Activated CD4-positive, alpha-beta T cell treated with anti-CD3 and anti-CD28 coated beads, Interleukin-2, amount 10 ng/mL, durations not matched to agents 7 days and 5 days (primary cell): ENCODE data around the gene PSMG4. TPM values are rescaled to one million over a fixed set of nuclear protein-coding genes. Genes with fewer than 3 reads are reported as not detected.

Source experiments
- CTCF ChIA-PET: fragments of 350-600 bp; sonication (Branson Sonifier 250); formaldehyde crosslinking; loops from one replicate; lab custom pipeline; 2021; ENCODE audit warnings: antibody characterized with exemption; lab: Charles Lee
- POLR2A ChIA-PET: fragments of 350-600 bp; sonication (Branson Sonifier 250); formaldehyde crosslinking; loops from one replicate; lab custom pipeline; 2021; ENCODE audit warnings: antibody characterized with exemption; lab: Charles Lee
- DNase-seq: peaks from one replicate; pipeline ENCODE4 v3.0.0-alpha.2; 2020
- H3K27ac Mint-ChIP-seq: one replicate; pipeline ENCODE4 v1.8.0; 2021; ENCODE audit warnings: mild to moderate bottlenecking, moderate library complexity, mixed read lengths
- H3K27me3 Mint-ChIP-seq: one replicate; pipeline ENCODE4 v1.8.0; 2021; ENCODE audit warnings: mixed read lengths
- H3K36me3 Mint-ChIP-seq: one replicate; pipeline ENCODE4 v1.8.0; 2021; ENCODE audit warnings: low read depth, mixed read lengths
- H3K4me1 Mint-ChIP-seq: one replicate; pipeline ENCODE4 v1.8.0; 2021; ENCODE audit warnings: mixed read lengths
- H3K4me3 Mint-ChIP-seq: one replicate; pipeline ENCODE4 v1.8.0; 2021; ENCODE audit warnings: mild to moderate bottlenecking, moderate library complexity, mixed read lengths
- H3K9me3 Mint-ChIP-seq: one replicate; pipeline ENCODE4 v1.8.0; 2021; ENCODE audit warnings: mixed read lengths
- total RNA-seq, 2 experiments: library from RNA; stranded (reverse); gene quantifications; one replicate each; pipeline ENCODE4 v1.2.3, GENCODE V29; 2021

Gene PSMG4
- total RNA-seq, 2 experiments from 2014 or later, result 21.5 to 24.7 TPM

GRCh38 chr6:3247255-3248146 is 11.2 kb upstream of the PSMG4 start:
- CTCF ChIA-PET, result interaction anchor here (1.0 to 1.8 kb wide), 3 partner anchors 10 to 121 kb away, joined by 3 to 5 read pairs (median 4); no protein-coding TSS in a partner anchor
- POLR2A ChIA-PET, result no interaction called here
- Mint-ChIP-seq H3K36me3 (no peaks in the 10 kb centered on the region), H3K27me3 (peaks cover 44% of the 10 kb centered on the region), H3K4me1 (peaks cover 10% of the 10 kb centered on the region), H3K27ac (no peak overlapping the region), H3K9me3 (no peaks in the 10 kb centered on the region), H3K4me3 (no peak overlapping the region)
- no peak for DNase-seq

- H3K9me3 Mint-ChIP-seq, result peaks cover 3% of the 10 kb centered on the region
- DNase-seq, result no peak
- H3K27ac Mint-ChIP-seq, result no peak overlapping the region
- no peak overlapping the region for H3K4me3 Mint-ChIP-seq
- peaks cover 41% of the 10 kb centered on the region for H3K27me3 Mint-ChIP-seq
- H3K4me1 Mint-ChIP-seq, result peaks cover 10% of the 10 kb centered on the region
- CTCF ChIA-PET, result interaction anchor here (0.7 to 3.0 kb wide), 3 partner anchors 26 to 122 kb away, joined by 3 to 17 read pairs (median 4); partner anchors contain the start of gene TUBB2A
- POLR2A ChIA-PET, result no interaction called here
- H3K36me3 Mint-ChIP-seq, result peaks cover 1% of the 10 kb centered on the region
Measured at GRCh38 chr6:3249821-3250220, 8.9 kb upstream of the PSMG4 start.

DNA sequence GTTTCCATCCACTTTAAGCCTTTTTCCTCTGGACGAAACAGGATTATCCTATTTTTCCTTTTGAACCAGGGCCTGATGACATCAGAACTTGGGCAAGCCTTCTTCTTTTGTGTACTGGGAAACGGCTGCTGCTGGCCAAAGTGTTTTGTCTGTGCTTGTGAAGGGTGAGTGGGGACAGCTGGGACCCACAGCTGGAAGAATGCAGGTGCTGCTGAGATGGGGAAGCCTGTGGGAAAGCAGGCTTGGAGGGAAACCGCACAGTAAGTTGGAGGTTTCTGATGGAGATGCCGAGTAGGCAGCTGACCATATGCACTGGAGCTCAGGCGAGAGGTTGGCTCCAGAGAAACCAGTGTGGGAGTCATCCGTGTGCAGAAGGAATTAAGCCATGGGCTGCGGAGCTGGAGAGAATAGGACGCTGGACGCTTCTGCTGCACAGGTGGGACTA is 8.5 kb upstream of the PSMG4 start:
- POLR2A ChIA-PET, result no interaction called here
- peaks cover 3% of the 10 kb centered on the region for H3K9me3 Mint-ChIP-seq
- H3K4me3 Mint-ChIP-seq, result no peak overlapping the region
- peaks cover 10% of the 10 kb centered on the region for H3K4me1 Mint-ChIP-seq
- peaks cover 1% of the 10 kb centered on the region for H3K36me3 Mint-ChIP-seq
- H3K27me3 Mint-ChIP-seq, result peaks cover 43% of the 10 kb centered on the region
- CTCF ChIA-PET, result interaction anchor here (0.7 to 3.5 kb wide), 7 partner anchors 9 to 123 kb away, joined by 4 to 27 read pairs (median 5); partner anchors contain the start of gene TUBB2A
- no peak for DNase-seq
- H3K27ac Mint-ChIP-seq, result no peak overlapping the region

DNA sequence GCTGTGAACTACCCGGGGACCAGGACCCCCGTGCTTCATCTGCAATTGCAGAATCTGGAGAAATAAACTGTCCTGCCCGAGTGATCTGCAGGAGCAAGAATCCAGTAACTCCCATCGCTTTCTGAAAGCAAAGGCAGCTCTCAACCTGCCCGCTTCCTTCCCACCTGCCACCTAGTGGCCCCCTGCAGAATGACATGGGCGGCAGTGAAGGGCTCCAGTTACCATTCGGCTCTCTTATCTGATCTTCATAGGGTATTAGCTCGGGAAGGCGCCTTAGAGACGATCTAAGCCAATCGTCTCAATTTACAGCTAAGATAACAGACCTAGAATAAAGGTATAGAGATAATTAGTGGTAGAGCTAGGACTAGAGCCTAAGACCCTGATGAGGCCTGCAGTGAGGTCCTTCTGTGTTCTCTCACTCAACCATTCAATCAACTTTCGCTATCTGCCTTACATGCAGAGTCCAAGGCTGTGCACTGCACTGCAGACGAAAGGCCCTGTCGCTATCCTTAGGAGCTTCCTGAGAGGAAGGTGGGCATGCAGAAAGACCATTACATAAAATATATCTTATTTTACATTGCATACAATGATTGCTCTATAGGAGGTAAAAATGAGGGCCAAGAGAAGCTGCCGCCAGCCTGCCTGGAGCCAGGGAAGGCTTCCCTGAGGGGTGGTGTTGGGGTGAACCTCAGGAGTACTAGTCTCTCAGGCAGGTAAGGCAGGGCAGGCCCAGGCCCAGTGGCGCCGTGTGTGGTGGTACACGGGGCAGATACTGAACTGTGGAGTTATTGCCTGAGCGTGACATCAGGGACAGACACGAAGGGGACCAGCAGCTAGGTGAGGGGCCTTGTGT is 7.1 kb upstream of the PSMG4 start:
- CTCF ChIA-PET, result interaction anchor here (0.5 to 3.5 kb wide), 23 partner anchors 8 to 551 kb away, joined by 3 to 27 read pairs (median 4); partner anchors contain the start of gene TUBB2A
- POLR2A ChIA-PET, result interaction anchor here (0.7 kb wide), 1 partner anchor 20 kb away, joined by 3 read pairs; no protein-coding TSS in a partner anchor
- Mint-ChIP-seq H3K4me1 (peaks cover 10% of the 10 kb centered on the region), H3K4me3 (peak overlapping the region; percentile 15), H3K27me3 (peaks cover 41% of the 10 kb centered on the region), H3K36me3 (peaks cover 1% of the 10 kb centered on the region), H3K27ac (no peak overlapping the region), H3K9me3 (peaks cover 3% of the 10 kb centered on the region)
- DNase-seq, result peak; percentile 82

- ChIA-PET CTCF (interaction anchor here (0.8 to 3.5 kb wide), 10 partner anchors 9 to 248 kb away, joined by 3 to 27 read pairs (median 4); partner anchors contain the start of gene TUBB2A), POLR2A (interaction anchor here (0.7 kb wide), 1 partner anchor 19 kb away, joined by 3 read pairs; no protein-coding TSS in a partner anchor)
- no peak overlapping the region for H3K27ac Mint-ChIP-seq
- H3K27me3 Mint-ChIP-seq, result peaks cover 42% of the 10 kb centered on the region
- peaks cover 1% of the 10 kb centered on the region for H3K36me3 Mint-ChIP-seq
- DNase-seq, result no peak
- H3K9me3 Mint-ChIP-seq, result peaks cover 3% of the 10 kb centered on the region
- H3K4me3 Mint-ChIP-seq, result no peak overlapping the region
- H3K4me1 Mint-ChIP-seq, result peaks cover 10% of the 10 kb centered on the region
Measured at GRCh38 chr6:3252369-3252768, 6.4 kb upstream of the PSMG4 start.

DNA sequence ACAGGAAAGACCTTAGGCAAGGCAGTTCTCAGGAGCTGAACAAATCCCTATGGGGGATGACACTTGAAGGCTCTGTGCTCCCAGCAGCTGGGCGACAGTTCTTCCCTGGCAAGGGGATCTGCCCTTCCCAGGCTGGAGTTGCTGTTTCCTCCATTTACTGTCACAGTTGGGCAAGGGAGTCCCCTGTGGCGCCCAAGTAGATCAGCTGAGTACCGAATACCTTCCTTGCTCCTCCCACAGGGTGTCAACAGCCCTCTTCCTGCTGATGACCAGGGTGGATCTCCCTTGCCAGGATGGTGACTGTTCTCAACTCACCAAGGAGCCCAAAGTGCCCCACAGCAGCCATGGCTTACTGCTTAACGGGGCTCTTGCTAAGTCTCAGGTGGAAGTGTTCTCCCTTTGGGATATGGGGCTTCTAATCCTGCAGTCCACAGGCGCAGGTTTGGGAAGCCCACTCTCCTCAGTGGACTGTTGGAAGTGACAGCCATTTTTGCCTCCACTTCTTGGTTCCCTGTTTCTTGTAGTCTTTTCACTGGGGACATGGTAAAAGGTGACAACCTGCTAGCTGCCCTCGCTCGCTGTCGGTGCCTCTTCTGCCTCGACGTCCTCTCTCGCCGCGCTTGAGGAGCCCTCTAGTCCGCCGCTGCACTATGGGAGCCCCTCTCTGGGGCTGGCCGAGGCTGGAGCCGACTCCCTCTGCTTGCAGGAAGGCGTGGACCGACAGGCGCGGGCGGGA is 5.7 kb upstream of the PSMG4 start:
- Mint-ChIP-seq H3K4me1 (peaks cover 10% of the 10 kb centered on the region), H3K4me3 (no peak overlapping the region), H3K27me3 (peaks cover 39% of the 10 kb centered on the region), H3K9me3 (peaks cover 3% of the 10 kb centered on the region), H3K36me3 (peaks cover 1% of the 10 kb centered on the region), H3K27ac (no peak overlapping the region)
- POLR2A ChIA-PET, result no interaction called here
- CTCF ChIA-PET, result interaction anchor here (0.6 to 3.5 kb wide), 5 partner anchors 9 to 248 kb away, joined by 3 to 27 read pairs (median 3); no protein-coding TSS in a partner anchor
- no peak for DNase-seq

GRCh38 chr6:3253597-3253961 is 5.2 kb upstream of the PSMG4 start:
- no peak for DNase-seq
- peaks cover 10% of the 10 kb centered on the region for H3K4me1 Mint-ChIP-seq
- no peak overlapping the region for H3K4me3 Mint-ChIP-seq
- POLR2A ChIA-PET, result no interaction called here
- H3K36me3 Mint-ChIP-seq, result peaks cover 1% of the 10 kb centered on the region
- no peak overlapping the region for H3K27ac Mint-ChIP-seq
- peaks cover 3% of the 10 kb centered on the region for H3K9me3 Mint-ChIP-seq
- H3K27me3 Mint-ChIP-seq, result peaks cover 34% of the 10 kb centered on the region
- CTCF ChIA-PET, result interaction anchor here (1.1 to 3.5 kb wide), 2 partner anchors 9 to 805 kb away, joined by 3 to 27 read pairs; no protein-coding TSS in a partner anchor

DNA sequence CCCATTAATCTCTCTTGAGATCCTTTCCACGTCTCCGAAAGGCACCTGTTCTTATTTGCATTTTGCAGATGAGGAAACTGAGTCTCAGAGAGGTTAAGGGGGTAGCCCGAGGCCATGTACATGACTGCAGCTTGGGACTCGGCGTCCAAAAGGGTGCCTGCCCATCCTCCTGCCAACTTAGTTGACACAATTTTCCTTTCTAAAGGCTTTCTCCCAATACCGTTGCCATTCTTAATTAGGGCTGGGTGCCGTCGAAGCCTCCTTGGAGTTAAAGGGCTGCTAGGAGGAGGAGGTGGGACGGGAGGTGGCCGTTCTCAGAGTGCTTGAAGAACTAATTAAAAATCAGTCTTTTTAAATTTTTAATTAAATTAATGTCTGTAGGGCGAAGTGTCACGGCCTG is 546 bp upstream of the PSMG4 start:
- Mint-ChIP-seq H3K4me3 (peak overlapping the region; percentile 66), H3K27me3 (peaks cover 20% of the 10 kb centered on the region), H3K27ac (no peak overlapping the region), H3K36me3 (peaks cover 13% of the 10 kb centered on the region), H3K9me3 (peaks cover 3% of the 10 kb centered on the region), H3K4me1 (peaks cover 34% of the 10 kb centered on the region)
- ChIA-PET CTCF (interaction anchor here (1.5 to 1.7 kb wide), 2 partner anchors 12 to 22 kb away, joined by 4 read pairs; no protein-coding TSS in a partner anchor), POLR2A (interaction anchor here (0.6 kb wide), 1 partner anchor 139 kb away, joined by 3 read pairs; no protein-coding TSS in a partner anchor)
- no peak for DNase-seq

GRCh38 chr6:3259491-3259958 is 778 bp downstream of the PSMG4 start:
- POLR2A ChIA-PET, result interaction anchor here (0.6 kb wide), 1 partner anchor 762 kb away, joined by 3 read pairs; a partner anchor contains a TSS
- peak overlapping the region; percentile 88 for H3K4me3 Mint-ChIP-seq

DNA sequence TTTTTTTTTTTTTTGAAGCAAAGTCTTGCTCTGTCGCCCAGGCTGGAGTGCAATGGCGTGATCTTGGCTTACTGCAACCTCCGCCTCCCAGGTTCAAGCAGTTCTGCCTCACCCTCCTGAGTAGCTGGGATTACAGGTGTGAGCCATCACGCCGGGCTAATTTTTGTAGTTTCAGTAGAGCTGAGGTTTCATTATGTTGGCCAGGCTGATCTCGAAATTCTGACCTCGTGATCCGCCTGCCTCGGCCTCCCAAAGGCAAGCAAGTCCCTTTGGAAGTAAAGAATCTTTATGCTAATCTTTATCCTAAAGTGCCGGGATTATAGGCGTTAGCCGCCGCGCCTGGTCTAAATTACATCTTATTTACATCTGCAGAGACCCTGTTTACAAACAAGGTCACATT is 1.5 kb downstream of the PSMG4 start:
- Mint-ChIP-seq H3K27me3 (peaks cover 14% of the 10 kb centered on the region), H3K4me1 (peaks cover 44% of the 10 kb centered on the region), H3K36me3 (peaks cover 21% of the 10 kb centered on the region), H3K27ac (no peak overlapping the region), H3K9me3 (no peaks in the 10 kb centered on the region), H3K4me3 (peak overlapping the region; percentile 88)
- ChIA-PET POLR2A (no interaction called here), CTCF (interaction anchor here (0.6 to 4.0 kb wide), 5 partner anchors 8 to 261 kb away, joined by 4 to 27 read pairs (median 5); partner anchors contain the start of gene NQO2)
- DNase-seq, result no peak

More at GRCh38 chr6:3259491-3259958, 778 bp downstream of the PSMG4 start:
- peaks cover 15% of the 10 kb centered on the region for H3K36me3 Mint-ChIP-seq
- CTCF ChIA-PET, result interaction anchor here (1.1 to 2.4 kb wide), 5 partner anchors 8 to 273 kb away, joined by 3 to 8 read pairs (median 4); partner anchors contain the start of gene NQO2
- H3K9me3 Mint-ChIP-seq, result no peaks in the 10 kb centered on the region
- peak; percentile 69 for DNase-seq
- H3K27ac Mint-ChIP-seq, result peak overlapping the region; percentile 94
- peaks cover 40% of the 10 kb centered on the region for H3K4me1 Mint-ChIP-seq
- peaks cover 18% of the 10 kb centered on the region for H3K27me3 Mint-ChIP-seq
